Measurements from ENCODE around the gene RPS6KL1. TPM values are rescaled to one million over a fixed set of nuclear protein-coding genes. Genes with fewer than 3 reads are reported as not detected.

RPS6KL1 gene
- total RNA-seq, 2 donors from 2014 or later = 9.1 to 14.0 TPM

- Histone ChIP-seq H3K27me3 (no peaks in the 10 kb centered on the region), H3K27ac (no peak overlapping the region), H3K36me3 (no peaks in the 10 kb centered on the region), H3K4me1 (no peaks in the 10 kb centered on the region), H3K9ac (ENCODE audit: low read depth in 2 of 2, low read length in 2 of 2) (no peak overlapping the region), H3K4me3 (no peak overlapping the region), H3K9me3 (no peaks in the 10 kb centered on the region)
- intact Hi-C loops (cut with DNase I) = no loop called here
- DNase-seq = no peak
- no peak for TF ChIP-seq CTCF (IDR thresholded peaks at IDR 0.05)
These were observed 57.9 kb downstream of the RPS6KL1 start for GRCh38 chr14:74865156-74865555.

- no peak overlapping the region for H3K4me3 ChIP-seq
- H3K9ac ChIP-seq (ENCODE audit: low read depth in 2 of 2, low read length in 2 of 2) = no peak overlapping the region
- no peak for DNase-seq
- H3K27ac ChIP-seq = no peak overlapping the region
- no peaks in the 10 kb centered on the region for H3K4me1 ChIP-seq
- no peaks in the 10 kb centered on the region for H3K36me3 ChIP-seq
- TF ChIP-seq CTCF (IDR thresholded peaks at IDR 0.05) = no peak
- intact Hi-C loops (cut with DNase I) = loop anchor here (5.0 kb wide), 1 partner anchor 223 kb away; no protein-coding TSS in a partner anchor
- no peaks in the 10 kb centered on the region for H3K27me3 ChIP-seq
- H3K9me3 ChIP-seq = no peaks in the 10 kb centered on the region
These were observed 58.9 kb downstream of the RPS6KL1 start for GRCh38 chr14:74864198-74864597.

GRCh38 chr14:74863274-74863673 is 59.8 kb downstream of the RPS6KL1 start:
- H3K9ac ChIP-seq (ENCODE audit: low read depth in 2 of 2, low read length in 2 of 2) = no peak overlapping the region
- no peak overlapping the region for H3K4me3 ChIP-seq
- H3K9me3 ChIP-seq = no peaks in the 10 kb centered on the region
- H3K27ac ChIP-seq = no peak overlapping the region
- TF ChIP-seq CTCF (IDR thresholded peaks at IDR 0.05) = no peak
- no peaks in the 10 kb centered on the region for H3K36me3 ChIP-seq
- H3K27me3 ChIP-seq = no peaks in the 10 kb centered on the region
- no peaks in the 10 kb centered on the region for H3K4me1 ChIP-seq
- DNase-seq = no peak
- intact Hi-C loops (cut with DNase I) = loop anchor here (5.0 kb wide), 1 partner anchor 224 kb away; no protein-coding TSS in a partner anchor

GRCh38 chr14:74861734-74862090 is 61.3 kb downstream of the RPS6KL1 start:
- Histone ChIP-seq H3K9ac (ENCODE audit: low read depth in 2 of 2, low read length in 2 of 2) (no peak overlapping the region), H3K36me3 (no peaks in the 10 kb centered on the region), H3K4me1 (no peaks in the 10 kb centered on the region), H3K27me3 (no peaks in the 10 kb centered on the region), H3K27ac (no peak overlapping the region), H3K9me3 (no peaks in the 10 kb centered on the region), H3K4me3 (no peak overlapping the region)
- no peak for DNase-seq
- intact Hi-C loops (cut with DNase I) = loop anchor here (2.0 to 5.0 kb wide), 2 partner anchors 43 to 226 kb away; no protein-coding TSS in a partner anchor
- no peak for TF ChIP-seq CTCF (IDR thresholded peaks at IDR 0.05)

GRCh38 chr14:74860899-74861733 is 61.9 kb downstream of the RPS6KL1 start:
- no peak overlapping the region for H3K27ac ChIP-seq
- no peak overlapping the region for H3K4me3 ChIP-seq
- intact Hi-C loops (cut with DNase I) = loop anchor here (2.0 to 5.0 kb wide), 2 partner anchors 44 to 226 kb away; no protein-coding TSS in a partner anchor
- TF ChIP-seq CTCF (IDR thresholded peaks at IDR 0.05) = peak; percentile 93
- H3K4me1 ChIP-seq = no peaks in the 10 kb centered on the region
- peak; percentile 95 for DNase-seq
- H3K36me3 ChIP-seq = no peaks in the 10 kb centered on the region
- no peaks in the 10 kb centered on the region for H3K27me3 ChIP-seq
- no peaks in the 10 kb centered on the region for H3K9me3 ChIP-seq
- H3K9ac ChIP-seq (ENCODE audit: low read depth in 2 of 2, low read length in 2 of 2) = no peak overlapping the region

Measured in colonic mucosa (tissue), 4 donors.